HG03354 (cell line): ENCODE measurements around the gene ABL1.

Source experiments
- ATAC-seq: cut with Tn5 transposase; IDR thresholded peaks from one replicate; pipeline ENCODE4 v1.9.1; 2021; ENCODE audit warnings: mild to moderate bottlenecking; ENCODE audit not compliant: unreplicated experiment, poor library complexity, severe bottlenecking

ABL1 gene

DNA sequence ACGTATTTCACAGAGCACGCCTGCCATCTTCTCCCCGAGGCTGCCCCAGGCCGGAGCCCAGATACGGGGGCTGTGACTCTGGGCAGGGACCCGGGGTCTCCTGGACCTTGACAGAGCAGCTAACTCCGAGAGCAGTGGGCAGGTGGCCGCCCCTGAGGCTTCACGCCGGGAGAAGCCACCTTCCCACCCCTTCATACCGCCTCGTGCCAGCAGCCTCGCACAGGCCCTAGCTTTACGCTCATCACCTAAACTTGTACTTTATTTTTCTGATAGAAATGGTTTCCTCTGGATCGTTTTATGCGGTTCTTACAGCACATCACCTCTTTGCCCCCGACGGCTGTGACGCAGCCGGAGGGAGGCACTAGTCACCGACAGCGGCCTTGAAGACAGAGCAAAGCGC is 51.9 kb downstream of the ABL1 start:
- ATAC-seq, result no peak

DNA sequence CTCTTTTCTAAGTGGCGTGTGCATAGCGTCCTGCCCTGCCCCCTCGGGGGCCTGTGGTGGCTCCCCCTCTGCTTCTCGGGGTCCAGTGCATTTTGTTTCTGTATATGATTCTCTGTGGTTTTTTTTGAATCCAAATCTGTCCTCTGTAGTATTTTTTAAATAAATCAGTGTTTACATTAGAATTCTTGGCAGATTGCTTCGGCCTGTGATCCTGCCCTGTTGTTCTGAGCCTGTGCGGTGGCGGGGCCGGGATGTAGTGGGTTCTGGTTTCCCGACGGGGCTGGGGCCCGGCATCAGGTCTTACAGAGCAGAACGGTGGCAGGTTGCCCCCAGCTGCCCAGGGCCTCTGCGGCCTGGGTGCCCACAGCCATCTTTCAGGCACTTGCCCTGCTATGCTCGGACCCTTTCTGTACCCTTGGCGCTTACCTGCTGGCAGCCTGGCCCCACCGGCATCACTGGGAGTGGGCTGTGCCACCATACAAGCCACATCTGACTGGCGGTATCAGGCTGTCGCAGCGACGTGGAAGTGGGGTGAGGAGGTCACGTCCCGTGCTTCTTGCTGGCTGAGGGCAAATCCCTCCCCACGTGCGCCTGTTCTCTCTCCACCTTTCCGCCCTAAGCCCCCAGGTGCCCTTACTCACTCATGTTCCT is 52.6 kb downstream of the ABL1 start:
- ATAC-seq, result no peak

DNA sequence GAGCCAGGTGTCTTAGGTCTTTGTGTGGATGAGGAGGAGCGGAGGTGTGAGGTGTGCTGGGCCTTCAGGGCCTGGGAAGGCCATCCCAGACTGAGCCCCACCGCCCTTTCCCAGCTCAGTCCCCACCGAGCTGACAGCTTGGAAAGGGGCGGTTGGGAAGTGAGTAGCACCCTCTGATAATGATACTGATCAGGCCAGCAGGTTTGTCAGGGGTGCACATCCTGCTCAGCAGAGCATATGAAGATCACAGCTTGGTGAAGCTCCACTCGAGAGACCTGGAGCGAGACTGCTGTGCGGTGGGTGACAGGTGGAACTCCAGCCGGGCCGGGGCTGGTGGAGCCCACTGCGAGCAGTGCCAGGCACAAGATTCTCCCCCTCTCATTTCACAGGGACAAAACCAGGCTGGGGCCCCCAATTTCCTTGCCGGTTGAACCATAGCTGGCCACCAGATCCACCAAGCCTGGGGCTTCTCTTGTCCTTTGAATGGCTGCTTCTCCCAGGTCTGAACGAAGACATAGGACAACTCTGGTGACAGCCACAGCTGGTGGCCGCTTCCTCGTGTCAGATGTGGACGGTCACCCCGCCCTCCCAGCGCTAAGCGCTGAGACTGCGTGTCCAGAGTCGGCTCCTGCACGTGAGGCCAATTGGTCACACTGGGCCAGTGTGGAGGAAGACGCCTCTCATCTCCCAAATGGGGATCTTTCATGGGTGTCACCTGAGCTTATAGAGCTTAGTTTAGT is 53.3 kb downstream of the ABL1 start:
- ATAC-seq, result no peak

DNA sequence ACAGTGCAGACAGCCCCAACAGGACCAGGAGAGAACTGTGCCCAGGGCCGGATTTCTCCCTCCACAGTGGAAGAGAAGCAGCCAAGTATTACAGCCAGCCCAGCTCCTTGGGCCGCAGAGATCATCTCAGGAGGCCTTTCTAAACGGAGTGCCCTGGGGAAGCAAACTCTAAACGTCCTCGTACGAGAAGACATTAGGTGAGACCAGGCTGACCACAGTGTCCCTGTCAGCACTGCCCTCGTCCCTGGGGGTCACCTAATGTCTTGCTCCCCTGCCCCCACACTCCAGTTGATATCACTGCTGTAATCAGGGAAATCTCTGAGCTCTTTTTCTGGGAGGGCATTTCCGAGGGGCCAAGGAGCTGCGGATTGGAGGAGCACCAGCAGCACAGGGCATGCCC is 55.1 kb downstream of the ABL1 start:
- ATAC-seq, result no peak

DNA sequence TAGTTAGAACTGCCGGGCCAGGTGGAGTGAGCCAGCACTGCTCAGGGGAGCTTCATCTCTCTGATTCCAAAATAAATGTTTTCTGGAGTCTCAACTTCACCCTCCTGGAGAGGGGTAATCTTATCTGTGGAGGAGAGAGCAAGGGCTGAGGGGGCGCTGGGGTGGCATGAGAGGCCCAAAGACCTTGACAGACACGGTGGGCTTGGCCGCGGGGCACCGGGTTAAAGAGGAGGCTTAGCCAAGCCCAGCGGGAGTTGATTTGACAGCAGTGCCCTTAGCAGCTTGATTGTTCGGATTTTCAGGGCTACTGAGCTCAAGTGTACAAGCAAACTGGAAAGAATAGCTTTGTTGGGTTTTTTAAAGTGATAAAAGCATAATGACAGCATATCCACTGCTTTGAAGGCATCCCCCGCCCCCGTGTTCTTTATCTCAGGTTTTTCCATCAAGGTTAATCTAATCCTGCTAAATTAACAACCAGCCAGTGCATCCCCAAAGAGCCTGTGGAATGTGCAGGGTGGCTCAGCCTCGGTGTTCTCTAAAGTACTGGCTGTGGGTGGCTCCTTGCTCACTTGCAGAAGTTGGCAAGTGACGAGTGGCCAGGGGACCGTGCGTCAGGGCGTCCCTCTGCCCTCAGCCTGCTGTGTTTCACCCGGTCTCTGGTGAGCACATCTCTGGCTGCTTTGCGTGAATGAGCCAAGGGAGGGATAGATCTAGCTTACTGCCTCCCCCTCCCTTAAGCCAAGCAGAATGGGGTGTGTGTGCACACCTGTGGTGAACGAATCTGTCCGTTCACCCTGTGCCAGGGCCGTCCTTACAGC is 56.0 kb downstream of the ABL1 start:
- ATAC-seq, result no peak

DNA sequence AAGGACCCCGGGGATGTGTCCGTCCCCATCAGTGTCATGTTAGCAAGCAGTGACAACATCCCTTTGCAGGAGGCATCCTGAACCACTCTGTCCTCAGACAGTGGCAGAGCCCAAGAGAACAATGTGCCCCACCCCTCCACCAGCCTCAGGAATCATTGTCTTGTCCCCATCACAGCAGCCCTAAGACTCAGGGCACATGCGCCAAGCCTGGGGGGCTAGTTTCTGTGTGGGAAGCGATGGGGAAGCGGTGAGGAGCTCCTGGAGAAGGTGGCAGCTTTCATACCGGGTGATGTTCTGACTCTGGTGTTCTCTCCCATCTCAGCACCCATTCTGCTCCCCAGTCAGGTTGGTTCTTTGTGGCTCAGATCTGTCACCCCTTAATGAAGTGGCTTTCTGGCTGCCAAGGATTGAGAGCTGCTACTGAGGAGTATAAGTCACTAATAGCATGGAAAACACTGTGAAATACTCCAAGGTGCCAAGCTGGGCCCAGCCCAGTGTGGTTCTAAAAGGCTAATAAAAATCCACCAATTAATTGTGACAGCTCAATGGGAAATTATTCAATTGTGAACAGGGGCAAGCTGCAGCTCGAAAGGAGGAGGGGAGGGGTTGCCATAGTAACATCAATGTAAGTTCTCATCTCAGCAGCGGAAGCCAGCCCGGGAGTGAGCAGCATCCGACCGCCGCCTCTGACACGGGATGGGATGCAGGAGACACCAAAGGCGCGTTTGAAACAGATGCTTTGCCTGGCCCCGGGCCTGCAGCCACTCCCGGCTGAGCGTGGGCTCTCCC is 56.8 kb downstream of the ABL1 start:
- no peak for ATAC-seq

DNA sequence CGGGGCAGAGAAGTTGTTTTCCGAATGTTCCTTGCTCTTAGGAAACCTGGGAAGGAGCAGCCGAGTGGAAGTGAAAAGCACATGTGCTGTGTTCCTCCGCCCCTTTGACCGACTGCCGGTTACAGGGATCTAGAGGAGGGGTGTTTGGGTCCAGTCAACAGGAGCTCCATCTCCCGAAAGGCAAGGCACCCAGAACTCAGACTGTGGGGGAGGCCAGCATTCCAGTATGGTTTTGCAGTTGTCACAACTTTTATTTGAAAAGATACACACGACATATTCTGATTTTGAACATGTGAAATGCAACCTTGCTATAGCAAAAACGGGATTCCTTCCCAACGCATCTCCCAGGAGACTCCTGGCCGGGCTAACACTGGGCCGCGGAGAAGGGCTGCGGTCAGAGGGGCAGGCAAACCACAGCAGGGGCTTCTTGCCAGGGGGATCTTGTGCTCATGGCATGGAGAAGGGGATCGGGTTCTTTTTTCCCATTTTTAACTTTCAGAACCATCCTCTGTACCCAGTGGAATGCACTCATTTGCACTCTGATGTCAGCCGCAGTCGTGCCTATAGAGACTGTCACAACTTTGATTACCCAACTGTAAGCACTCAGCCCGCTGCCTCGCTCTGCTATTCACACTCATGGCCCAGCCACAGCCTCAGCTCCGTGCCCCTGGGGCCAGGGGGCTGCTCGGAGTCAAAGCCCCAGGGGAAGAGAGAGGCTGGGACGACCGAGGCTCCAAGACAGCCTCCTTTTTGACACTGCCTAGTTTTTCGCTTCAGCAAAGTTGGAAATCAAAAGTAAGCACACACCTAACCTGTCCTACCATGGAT is 57.6 kb downstream of the ABL1 start:
- no peak for ATAC-seq

DNA sequence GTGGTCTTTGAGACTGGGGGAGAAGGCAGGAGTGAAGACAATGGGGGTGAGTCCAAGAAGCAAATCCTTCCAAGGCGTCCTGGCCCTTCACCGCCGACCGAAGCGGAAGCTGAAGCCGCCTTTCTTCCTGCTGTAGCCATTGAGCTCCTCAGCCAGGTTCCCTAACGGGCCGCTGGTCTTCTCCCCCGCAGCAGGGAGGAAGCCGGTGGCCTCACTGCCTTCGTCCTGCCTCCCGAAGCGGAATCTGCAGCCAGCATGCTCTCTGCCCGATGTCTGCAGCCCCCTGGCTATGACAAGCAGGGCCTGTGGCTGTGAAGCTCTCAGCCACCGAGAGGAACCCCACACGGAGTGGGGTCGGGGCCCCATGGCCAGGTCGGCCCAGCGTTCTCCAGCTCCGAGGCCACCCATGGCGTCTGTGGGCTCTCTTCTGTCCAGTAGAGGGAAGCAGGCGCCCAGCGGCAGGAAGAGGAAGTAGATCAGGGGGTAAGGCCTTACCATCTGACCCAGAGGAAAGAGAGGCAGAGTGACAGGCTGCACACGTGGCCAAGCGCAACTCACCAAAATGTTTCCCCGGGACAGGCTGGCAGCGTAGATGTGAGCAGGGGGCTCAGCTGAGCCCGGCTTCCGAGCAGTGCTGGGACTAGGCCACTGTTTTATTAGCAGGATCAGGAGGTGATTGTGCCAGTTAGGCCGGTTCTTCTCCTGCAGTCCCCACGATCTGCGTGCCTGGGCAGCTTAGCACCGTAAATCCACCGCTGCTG is 58.5 kb downstream of the ABL1 start:
- no peak for ATAC-seq

DNA sequence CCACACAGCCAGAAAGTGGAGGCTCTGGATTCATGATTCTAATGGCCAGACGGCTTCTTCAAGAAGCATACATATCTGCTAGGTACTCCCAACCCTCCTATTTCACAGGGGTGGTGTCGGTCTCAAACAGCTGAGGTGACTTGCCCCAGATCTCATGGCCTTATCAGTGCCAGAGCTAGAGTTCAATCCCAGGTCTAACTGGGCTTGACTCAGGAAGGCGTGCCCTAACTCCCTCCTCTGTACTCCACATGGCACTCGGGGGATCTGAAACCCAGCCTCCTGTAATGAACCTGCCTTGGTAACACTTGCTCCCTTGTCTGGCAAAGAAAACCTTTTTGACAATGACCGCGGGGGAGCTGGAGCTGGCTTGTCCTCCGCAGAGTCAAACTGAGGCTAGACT is 59.5 kb downstream of the ABL1 start:
- ATAC-seq, result no peak

DNA sequence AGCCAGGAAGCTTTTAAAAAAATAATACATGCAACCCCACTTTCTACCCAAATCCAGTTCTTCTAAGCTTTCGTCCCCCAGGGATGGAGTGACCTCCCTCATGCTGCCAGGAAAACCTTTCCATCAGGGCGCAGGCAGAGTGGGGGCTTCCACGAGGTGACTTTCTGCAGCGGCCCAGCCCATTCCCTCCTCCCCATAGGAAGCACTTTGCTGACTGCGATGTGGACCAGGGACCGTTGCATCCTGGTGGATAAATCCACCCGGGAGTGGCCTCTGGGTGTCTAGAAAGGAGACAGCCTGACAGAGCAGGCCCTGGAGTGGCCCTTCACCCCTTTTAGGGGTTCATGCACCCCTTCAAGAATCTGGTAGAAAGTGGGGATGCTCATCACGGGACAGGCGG is 60.0 kb downstream of the ABL1 start:
- no peak for ATAC-seq

DNA sequence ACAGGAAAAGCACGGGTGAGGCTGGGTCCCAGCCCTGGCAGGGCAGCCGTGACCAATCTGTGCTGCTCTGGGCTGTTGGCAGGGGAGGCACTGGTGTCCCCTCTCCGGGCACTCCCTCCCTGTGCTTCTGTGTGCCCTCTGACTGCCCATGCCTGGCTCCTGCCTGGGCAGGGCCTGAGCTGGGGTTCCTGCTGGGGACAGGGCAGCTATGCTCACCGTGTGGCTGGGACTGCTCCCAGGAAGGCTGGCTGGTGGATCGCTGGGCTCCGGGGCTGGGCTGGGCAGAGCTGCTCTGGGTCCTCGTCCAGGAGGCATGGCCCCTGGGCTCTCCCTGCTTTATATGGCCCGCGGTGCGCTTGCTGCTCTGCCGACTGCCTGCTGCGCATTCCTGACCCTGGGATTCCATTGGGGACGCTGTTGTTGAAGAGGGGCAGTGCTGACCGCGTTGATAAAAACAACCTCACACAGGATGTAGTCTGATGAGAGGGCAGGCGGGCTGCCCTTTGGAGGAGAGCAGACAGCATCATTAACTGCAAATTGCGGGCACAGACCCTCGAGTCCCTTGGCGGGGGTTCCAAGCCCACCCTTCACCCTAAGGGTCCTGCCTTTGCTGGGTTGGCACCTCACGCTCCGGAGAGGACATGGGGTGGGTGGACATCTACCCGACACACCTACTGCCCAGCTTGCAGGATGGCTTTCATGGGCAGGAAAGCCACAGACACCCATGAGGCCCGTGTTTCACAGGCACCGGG is 60.6 kb downstream of the ABL1 start:
- ATAC-seq, result no peak

DNA sequence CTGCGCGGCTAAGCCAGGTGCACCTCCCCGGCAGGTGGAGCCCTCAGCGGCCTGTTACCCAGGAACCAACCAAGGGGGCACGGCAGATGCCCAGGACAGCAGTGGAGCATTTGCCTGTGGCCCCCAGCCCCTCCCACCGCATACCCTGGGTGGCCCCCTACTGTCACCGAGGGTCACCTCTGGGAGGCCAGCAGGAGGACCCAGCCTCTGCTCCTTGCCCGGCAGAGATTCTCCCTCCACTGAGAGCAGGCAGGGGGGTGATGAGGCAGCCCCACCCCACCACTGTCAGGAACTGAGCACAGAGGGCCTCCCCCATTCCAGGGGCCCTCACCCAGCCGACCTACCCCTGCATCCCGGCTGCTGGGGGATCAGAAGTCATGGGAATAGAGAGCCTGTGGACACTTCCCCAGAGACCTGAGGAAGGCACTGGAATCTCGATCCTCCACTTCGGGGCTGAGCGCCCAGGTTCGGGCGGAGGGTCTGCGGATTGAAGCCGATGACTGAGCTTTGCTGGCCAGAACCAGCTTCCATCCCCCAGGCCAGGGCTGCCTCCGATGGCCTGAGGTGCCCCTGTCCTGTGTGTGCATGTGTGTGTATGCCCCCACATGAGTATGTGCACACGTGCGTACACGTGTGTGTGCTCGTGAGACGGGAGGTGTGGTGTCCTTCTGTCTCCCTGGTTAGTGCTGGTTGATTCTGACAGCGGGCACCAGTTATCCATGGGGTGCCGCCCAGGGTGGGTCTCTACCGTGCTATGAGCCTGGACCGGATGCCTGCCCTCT is 61.4 kb downstream of the ABL1 start, which contains the start of gene QRFP:
QRFP (minus strand) TSS at position 580 of the 782 bp plus-strand sequence. CDS start 2,974 bp downstream, outside the sequence.
- no peak for ATAC-seq

DNA sequence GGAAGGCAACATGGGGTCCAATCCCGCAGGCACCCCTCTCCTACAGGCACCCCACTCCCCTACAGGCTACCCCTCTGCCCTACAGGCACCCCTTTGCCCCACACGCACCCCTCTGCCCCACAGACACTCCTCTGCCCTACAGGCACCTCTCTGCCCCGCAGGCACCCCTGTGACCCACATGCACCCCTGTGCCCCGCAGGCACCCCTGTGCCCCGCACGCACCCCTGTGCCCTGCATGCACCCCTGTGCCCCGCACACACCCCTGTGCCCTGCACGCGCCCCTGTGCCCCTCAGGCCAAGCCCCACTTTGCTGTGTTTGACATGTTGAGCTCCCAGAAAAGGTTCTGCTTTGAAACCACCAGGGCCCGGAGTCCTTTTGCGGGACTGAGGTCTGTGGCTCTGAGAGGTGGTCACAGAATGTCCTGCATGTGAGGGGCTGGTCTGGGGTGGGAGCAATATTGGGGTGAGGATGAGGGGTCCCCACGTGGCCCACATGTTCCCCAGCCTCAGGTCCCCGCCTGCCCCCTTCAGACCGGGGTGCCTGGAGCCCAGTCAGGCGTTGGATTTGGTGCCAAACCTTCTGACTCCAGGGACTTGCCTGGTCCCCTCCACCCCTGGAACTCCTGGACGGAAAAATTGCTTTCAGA is 62.2 kb downstream of the ABL1 start:
- no peak for ATAC-seq

DNA sequence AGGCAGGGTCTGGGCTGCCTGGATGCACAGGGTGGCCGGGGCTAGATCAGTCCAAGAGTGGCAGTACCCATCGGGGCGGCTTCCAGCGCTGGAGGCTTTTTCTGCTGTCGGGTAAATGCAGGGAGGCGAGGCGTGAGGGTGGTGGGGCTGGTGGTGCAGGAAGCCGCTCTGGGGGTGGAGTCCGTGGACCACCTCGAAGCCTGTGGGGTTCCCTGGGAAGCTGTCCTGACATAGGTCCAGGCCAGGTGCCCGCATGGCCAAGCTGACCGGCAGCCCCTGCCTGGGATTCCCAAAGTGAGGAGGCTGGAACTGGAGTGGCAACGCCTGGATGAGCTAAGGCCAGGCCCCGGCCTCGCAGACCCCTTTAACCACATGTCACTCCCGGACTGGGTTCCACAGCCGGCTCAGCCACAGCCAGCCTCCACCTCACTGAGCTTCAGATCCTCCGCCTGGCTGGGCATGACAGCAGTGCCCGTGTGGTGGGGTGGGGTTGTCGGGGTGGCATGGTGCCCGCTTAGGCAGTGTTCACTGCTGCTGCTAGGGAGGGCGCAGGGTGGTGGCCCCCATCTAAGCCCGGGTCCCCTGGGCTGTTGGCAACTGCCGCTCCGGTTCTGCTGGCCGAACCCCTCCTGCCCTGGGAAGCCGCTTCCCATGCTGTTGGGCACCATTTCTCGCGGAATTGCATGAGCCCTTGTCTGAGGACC is 62.9 kb downstream of the ABL1 start:
- ATAC-seq, result no peak

DNA sequence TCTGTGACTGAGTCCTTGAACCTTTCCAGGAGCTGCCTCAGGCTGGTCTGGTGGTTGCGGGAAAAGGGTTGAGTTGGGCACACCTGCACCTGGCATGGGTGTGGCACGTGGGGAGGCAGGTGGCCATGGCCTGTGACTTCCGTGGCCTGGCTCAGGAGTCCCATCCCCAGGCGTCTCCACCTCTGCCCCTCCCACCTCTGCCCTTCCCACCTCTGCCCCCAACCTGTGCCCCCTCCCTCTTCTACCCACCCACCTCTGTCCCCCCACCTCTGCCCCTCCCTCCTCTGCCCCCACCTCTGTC is 63.4 kb downstream of the ABL1 start:
- ATAC-seq, result no peak

DNA sequence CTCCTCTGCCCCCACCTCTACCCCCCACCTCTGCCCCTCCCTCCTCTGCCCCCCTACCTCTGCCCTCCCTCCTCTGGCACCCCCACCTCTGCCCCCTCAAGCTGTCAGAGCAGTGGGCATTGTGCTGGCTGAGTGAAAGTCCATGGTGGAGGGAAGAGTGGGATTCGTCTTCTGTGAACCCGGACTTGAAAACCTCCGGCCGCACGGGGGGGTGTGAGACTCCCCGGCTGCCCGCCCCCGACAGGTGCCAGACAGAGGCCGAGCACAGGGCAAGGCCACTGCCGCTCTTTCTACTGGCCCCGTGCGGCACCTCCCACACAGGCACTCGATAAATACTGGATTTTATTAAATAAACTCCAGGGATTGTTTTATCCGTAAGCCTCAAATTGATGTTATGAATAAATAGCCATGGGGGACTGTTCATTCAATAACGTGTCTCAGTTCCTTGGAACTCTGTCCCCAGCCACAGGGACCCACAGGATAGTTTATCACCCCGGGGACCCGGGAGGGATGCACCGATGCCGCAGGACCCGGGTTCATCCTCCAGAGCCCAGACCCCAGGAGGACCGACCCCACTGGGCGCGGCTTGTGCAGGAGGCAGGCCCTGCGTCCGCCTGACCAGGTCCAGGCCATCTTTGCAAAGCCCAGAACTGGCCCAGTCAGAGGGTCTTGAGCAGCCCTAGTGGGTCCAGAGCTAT is 64.1 kb downstream of the ABL1 start:
- ATAC-seq, result no peak
